GM19455 (cell line): ENCODE results near the gene HSFY2.
"Not testable (repeated sequence)": the region's sequence is repeated elsewhere in the genome, so short reads cannot be mapped to it uniquely, and the experiment has no call there.

Experiments used
- ATAC-seq: cut with Tn5 transposase; IDR thresholded peaks from one replicate; pipeline ENCODE4 v1.9.1; 2021; ENCODE audit not compliant: unreplicated experiment

Gene HSFY2, protein sequence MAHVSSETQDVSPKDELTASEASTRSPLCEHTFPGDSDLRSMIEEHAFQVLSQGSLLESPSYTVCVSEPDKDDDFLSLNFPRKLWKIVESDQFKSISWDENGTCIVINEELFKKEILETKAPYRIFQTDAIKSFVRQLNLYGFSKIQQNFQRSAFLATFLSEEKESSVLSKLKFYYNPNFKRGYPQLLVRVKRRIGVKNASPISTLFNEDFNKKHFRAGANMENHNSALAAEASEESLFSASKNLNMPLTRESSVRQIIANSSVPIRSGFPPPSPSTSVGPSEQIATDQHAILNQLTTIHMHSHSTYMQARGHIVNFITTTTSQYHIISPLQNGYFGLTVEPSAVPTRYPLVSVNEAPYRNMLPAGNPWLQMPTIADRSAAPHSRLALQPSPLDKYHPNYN

DNA sequence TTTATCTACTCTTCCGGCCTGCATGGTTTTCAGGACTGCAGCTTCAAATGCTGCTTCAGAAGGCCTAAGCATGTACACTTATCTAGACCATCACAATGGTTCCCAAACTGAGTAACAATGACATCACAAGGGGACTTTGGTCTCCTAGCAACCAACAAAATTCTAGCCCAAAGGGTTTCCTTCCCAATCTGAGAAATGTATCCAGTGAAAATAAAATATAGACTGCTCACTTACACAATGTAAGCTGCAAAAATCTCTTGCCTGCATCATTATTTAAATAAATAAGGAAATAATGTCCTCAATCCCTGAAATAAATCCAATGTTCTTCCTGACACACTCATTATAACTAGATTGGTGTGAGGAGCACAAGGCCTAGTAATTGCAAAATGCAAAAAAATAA, at the start of gene HSFY2:
Gene HSFY2 (minus strand): TSS at position 101 of the 400 bp plus-strand sequence. CDS start 117 bp downstream, outside the sequence.
- not testable (repeated sequence) for ATAC-seq

DNA sequence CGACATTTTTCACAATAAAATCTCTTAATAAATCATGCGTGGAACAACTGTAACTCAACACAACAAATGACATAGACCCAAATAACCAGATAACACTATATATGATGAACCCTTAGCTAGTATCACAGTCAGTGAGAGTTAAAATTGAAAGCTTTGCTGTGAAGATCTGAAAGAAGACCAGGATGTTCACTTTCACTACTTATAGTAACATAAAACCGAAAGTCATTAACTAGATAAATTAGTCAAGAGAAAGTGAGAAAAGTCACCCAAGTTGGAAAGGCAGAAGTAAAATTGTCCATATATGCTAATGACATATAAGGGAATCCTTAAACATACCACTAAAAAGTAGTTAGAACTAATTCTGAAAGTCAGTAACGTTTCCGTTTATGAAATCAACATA, 42.2 kb upstream of the HSFY2 start:
- ATAC-seq = not testable (repeated sequence)

DNA sequence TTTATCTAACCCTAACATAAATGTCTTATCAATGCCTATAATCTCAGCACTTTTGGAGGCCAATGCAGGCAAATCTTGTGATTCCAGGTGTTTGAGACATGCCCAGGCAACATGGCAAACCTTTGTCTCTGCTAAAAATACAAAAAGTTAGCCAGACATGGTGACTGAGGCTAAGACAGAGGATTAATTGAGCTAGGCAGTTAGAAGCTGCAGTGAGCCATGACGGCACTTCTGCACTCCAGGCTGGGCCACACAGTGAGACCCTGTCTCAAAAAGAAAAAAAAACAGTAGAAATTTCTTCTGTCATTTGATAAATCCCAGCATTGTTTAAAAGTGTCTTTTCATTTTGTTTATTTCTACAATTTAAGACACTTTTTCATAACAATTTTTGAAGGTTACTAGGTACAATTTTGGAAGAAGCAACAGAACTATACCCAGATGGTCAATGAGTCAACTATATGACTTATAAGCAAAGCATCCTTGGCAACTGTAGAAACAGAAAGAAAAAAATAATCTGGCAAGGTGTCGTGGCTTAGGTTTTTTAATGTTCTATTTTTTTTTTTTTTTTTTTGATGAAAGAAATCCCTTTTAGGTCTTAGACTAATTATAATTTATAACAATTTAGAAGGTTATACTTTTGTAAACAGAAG, 15.3 kb upstream of the HSFY2 start:
- ATAC-seq = not testable (repeated sequence)

DNA sequence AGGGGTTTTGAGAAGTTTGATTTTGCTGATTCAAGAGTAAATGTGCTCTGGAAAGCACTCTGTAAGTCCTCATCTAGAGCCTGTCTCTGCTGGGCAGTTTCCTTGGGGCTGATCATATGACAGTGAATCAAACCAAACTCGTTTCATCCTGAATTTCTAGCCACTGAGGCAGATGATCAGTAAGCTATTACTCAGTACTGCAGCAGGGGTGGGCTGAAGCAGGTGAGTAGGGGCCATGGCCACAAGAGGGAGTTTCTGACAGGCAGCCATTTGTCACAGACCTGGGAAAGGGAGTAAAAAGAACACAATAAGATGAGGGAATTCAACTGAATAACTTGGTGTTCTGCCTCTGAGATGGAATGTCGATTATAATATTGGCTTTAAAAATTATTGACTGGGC, 19.5 kb downstream of the HSFY2 start:
- not testable (repeated sequence) for ATAC-seq

DNA sequence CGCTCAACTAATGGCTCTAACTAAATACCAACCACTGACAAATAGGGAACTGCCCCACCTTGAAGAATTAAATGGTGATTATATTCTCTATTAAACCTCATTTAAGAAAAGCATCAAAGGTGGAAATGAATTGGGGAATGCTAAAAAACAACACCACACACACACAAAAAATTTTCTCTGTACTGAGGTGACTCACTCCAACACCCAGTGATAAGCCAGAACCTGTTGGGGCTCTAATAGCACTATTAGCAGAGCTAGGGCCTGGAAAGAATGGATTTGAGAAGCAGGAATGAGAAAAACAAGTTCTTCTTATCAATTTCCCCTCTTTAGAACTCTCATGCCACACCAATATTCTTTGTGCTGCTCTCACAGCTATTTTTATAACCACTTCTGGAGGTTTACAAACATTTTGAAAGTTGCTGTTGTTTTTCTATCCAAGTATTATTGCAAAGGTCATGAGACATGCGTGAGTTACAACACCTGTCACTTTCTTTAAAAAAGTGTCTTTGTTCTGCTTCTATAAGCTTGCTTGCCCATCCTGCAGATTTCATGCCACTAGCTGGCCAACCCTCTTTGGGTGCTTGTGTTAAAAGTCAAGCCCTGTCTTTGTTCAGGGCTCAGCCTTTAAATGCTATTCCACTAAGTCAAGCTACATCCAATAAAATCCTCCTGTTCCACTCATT, 20.3 kb downstream of the HSFY2 start:
- not testable (repeated sequence) for ATAC-seq

DNA sequence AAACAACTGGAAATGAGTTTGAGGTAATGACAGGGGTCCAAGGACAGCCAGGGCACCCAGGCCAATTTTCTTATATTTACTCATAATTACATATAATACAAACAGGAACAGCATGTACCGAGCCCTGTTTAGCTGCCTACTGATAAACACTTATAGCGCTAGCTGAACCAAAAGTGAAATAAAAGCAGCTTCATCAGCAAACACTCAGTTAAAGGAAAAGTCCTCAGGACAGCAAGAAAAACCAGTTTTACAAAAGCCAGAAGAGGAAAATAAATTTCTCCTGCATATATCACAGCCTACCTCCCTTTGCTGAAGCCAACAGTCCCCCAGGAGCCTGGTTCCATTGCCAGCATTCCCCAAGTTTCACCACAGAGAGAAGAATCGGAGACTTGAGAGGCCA, 49.8 kb downstream of the HSFY2 start:
- ATAC-seq = not testable (repeated sequence)
